T-helper 1 cell treated with Interleukin-12 subunit alpha and Interleukin-12 subunit beta and Interleukin-4 antibody, amounts not matched to agents 30 μg/mL and 1 μg/mL, for 36 hours (primary cell): ENCODE data around the gene TANGO2.

Experiments used
- H3K27ac Mint-ChIP-seq: one replicate; pipeline ENCODE4 v1.8.0; 2021; ENCODE audit warnings: mild to moderate bottlenecking, mixed read lengths
- H3K27me3 Mint-ChIP-seq: one replicate; pipeline ENCODE4 v1.8.0; 2021; ENCODE audit warnings: low read depth, mixed read lengths
- H3K36me3 Mint-ChIP-seq: one replicate; pipeline ENCODE4 v1.8.0; 2021; ENCODE audit warnings: low read depth, mixed read lengths
- H3K4me1 Mint-ChIP-seq: one replicate; pipeline ENCODE4 v1.8.0; 2021; ENCODE audit warnings: low read depth, mixed read lengths
- H3K4me3 Mint-ChIP-seq: one replicate; pipeline ENCODE4 v1.8.0; 2021; ENCODE audit warnings: mild to moderate bottlenecking, moderate library complexity, mixed read lengths
- H3K9me3 Mint-ChIP-seq: one replicate; pipeline ENCODE4 v1.8.0; 2021; ENCODE audit warnings: mixed read lengths

TANGO2 gene

GRCh38 chr22:20029550-20030225 lies 8.8 kb downstream of the TANGO2 start:
- Mint-ChIP-seq H3K36me3 (peaks cover 1% of the 10 kb centered on the region), H3K27me3 (no peaks in the 10 kb centered on the region), H3K4me1 (peaks cover 7% of the 10 kb centered on the region)

GRCh38 chr22:20031732-20032406 lies 11.0 kb downstream of the TANGO2 start:
- Mint-ChIP-seq H3K4me3 (no peak overlapping the region), H3K27me3 (no peaks in the 10 kb centered on the region), H3K9me3 (no peaks in the 10 kb centered on the region), H3K36me3 (peaks cover 6% of the 10 kb centered on the region), H3K27ac (no peak overlapping the region), H3K4me1 (peaks cover 10% of the 10 kb centered on the region)

More at GRCh38 chr22:20029550-20030225, 8.8 kb downstream of the TANGO2 start:
- Mint-ChIP-seq H3K4me3 (no peak overlapping the region), H3K27ac (no peak overlapping the region), H3K9me3 (no peaks in the 10 kb centered on the region)

- Mint-ChIP-seq H3K36me3 (peaks cover 11% of the 10 kb centered on the region), H3K4me3 (no peak overlapping the region)
Observed at GRCh38 chr22:20032407-20032991, 11.6 kb downstream of the TANGO2 start.

GRCh38 chr22:20033045-20033706 lies 12.3 kb downstream of the TANGO2 start:
- no peaks in the 10 kb centered on the region for H3K9me3 Mint-ChIP-seq
- no peaks in the 10 kb centered on the region for H3K27me3 Mint-ChIP-seq
- H3K4me1 Mint-ChIP-seq: peaks cover 12% of the 10 kb centered on the region
- peaks cover 15% of the 10 kb centered on the region for H3K36me3 Mint-ChIP-seq
- H3K27ac Mint-ChIP-seq: no peak overlapping the region
- no peak overlapping the region for H3K4me3 Mint-ChIP-seq

More at GRCh38 chr22:20032407-20032991, 11.6 kb downstream of the TANGO2 start:
- H3K27me3 Mint-ChIP-seq: no peaks in the 10 kb centered on the region
- peaks cover 12% of the 10 kb centered on the region for H3K4me1 Mint-ChIP-seq
- no peak overlapping the region for H3K27ac Mint-ChIP-seq
- H3K9me3 Mint-ChIP-seq: no peaks in the 10 kb centered on the region

- H3K4me1 Mint-ChIP-seq: peaks cover 12% of the 10 kb centered on the region
- H3K36me3 Mint-ChIP-seq: peaks cover 17% of the 10 kb centered on the region
- no peaks in the 10 kb centered on the region for H3K9me3 Mint-ChIP-seq
- H3K27me3 Mint-ChIP-seq: no peaks in the 10 kb centered on the region
- no peak overlapping the region for H3K27ac Mint-ChIP-seq
- H3K4me3 Mint-ChIP-seq: no peak overlapping the region
Observed at GRCh38 chr22:20034143-20034542, 13.2 kb downstream of the TANGO2 start.

- Mint-ChIP-seq H3K27me3 (no peaks in the 10 kb centered on the region), H3K9me3 (no peaks in the 10 kb centered on the region), H3K27ac (no peak overlapping the region), H3K4me3 (no peak overlapping the region), H3K36me3 (peaks cover 23% of the 10 kb centered on the region), H3K4me1 (peaks cover 12% of the 10 kb centered on the region)
Observed at GRCh38 chr22:20035375-20036083, 14.6 kb downstream of the TANGO2 start.

GRCh38 chr22:20036084-20036482 lies 15.2 kb downstream of the TANGO2 start:
- no peaks in the 10 kb centered on the region for H3K9me3 Mint-ChIP-seq
- H3K4me3 Mint-ChIP-seq: no peak overlapping the region
- no peak overlapping the region for H3K27ac Mint-ChIP-seq
- H3K27me3 Mint-ChIP-seq: no peaks in the 10 kb centered on the region
- H3K36me3 Mint-ChIP-seq: peaks cover 23% of the 10 kb centered on the region
- peaks cover 12% of the 10 kb centered on the region for H3K4me1 Mint-ChIP-seq

- Mint-ChIP-seq H3K4me3 (no peak overlapping the region), H3K9me3 (no peaks in the 10 kb centered on the region), H3K27ac (no peak overlapping the region)
Observed at GRCh38 chr22:20036535-20037392, 15.9 kb downstream of the TANGO2 start.

GRCh38 chr22:20037419-20037818 lies 16.5 kb downstream of the TANGO2 start:
- H3K27ac Mint-ChIP-seq: no peak overlapping the region
- H3K4me1 Mint-ChIP-seq: peaks cover 7% of the 10 kb centered on the region
- peaks cover 23% of the 10 kb centered on the region for H3K36me3 Mint-ChIP-seq
- no peak overlapping the region for H3K4me3 Mint-ChIP-seq
- H3K27me3 Mint-ChIP-seq: no peaks in the 10 kb centered on the region
- no peaks in the 10 kb centered on the region for H3K9me3 Mint-ChIP-seq

More at GRCh38 chr22:20036535-20037392, 15.9 kb downstream of the TANGO2 start:
- H3K27me3 Mint-ChIP-seq: no peaks in the 10 kb centered on the region
- H3K4me1 Mint-ChIP-seq: peaks cover 8% of the 10 kb centered on the region
- H3K36me3 Mint-ChIP-seq: peaks cover 23% of the 10 kb centered on the region

- peaks cover 7% of the 10 kb centered on the region for H3K4me1 Mint-ChIP-seq
- no peaks in the 10 kb centered on the region for H3K27me3 Mint-ChIP-seq
- peaks cover 26% of the 10 kb centered on the region for H3K36me3 Mint-ChIP-seq
- H3K9me3 Mint-ChIP-seq: no peaks in the 10 kb centered on the region
- no peak overlapping the region for H3K4me3 Mint-ChIP-seq
- H3K27ac Mint-ChIP-seq: no peak overlapping the region
Observed at GRCh38 chr22:20038574-20038973, 17.7 kb downstream of the TANGO2 start.

GRCh38 chr22:20039683-20040325 lies 18.9 kb downstream of the TANGO2 start:
- Mint-ChIP-seq H3K4me1 (peaks cover 7% of the 10 kb centered on the region), H3K9me3 (no peaks in the 10 kb centered on the region), H3K36me3 (peaks cover 30% of the 10 kb centered on the region), H3K4me3 (no peak overlapping the region), H3K27me3 (no peaks in the 10 kb centered on the region), H3K27ac (no peak overlapping the region)

GRCh38 chr22:20040327-20041200 lies 19.7 kb downstream of the TANGO2 start:
- no peaks in the 10 kb centered on the region for H3K9me3 Mint-ChIP-seq
- no peaks in the 10 kb centered on the region for H3K27me3 Mint-ChIP-seq
- no peak overlapping the region for H3K27ac Mint-ChIP-seq
- peaks cover 7% of the 10 kb centered on the region for H3K4me1 Mint-ChIP-seq
- H3K4me3 Mint-ChIP-seq: no peak overlapping the region
- peaks cover 30% of the 10 kb centered on the region for H3K36me3 Mint-ChIP-seq
